Ishikawa (cell line): ENCODE measurements around the gene CLSTN2.

ENCODE experiments used
- CREB1 ChIP-seq: IDR thresholded peaks from 2 replicates; pipeline ENCODE4 v1.6.1; 2012; ENCODE audit warnings: low read depth
- EGR1 ChIP-seq: IDR thresholded peaks from 2 replicates; pipeline ENCODE4 v1.6.1; 2012
- EP300 ChIP-seq: IDR thresholded peaks from 2 replicates; pipeline ENCODE4 v1.6.1; 2012; ENCODE audit warnings: borderline replicate concordance
- FOXM1 ChIP-seq: IDR thresholded peaks from 2 replicates; pipeline ENCODE4 v1.6.1; 2012; ENCODE audit warnings: low read depth, borderline replicate concordance
- NFIC ChIP-seq: IDR thresholded peaks from 2 replicates; pipeline ENCODE4 v1.6.1; 2012
- RAD21 ChIP-seq: IDR thresholded peaks from 2 replicates; pipeline ENCODE4 v1.6.1; 2012; ENCODE audit warnings: low read depth
- TAF1 ChIP-seq: IDR thresholded peaks from 2 replicates; pipeline ENCODE4 v1.6.1; 2012; ENCODE audit warnings: low read depth, mild to moderate bottlenecking
- TCF12 ChIP-seq: IDR thresholded peaks from 2 replicates; pipeline ENCODE4 v1.6.1; 2012; ENCODE audit warnings: low read depth
- TEAD4 ChIP-seq: IDR thresholded peaks from 2 replicates; pipeline ENCODE4 v1.6.1; 2012
- YY1 ChIP-seq: IDR thresholded peaks from 2 replicates; pipeline ENCODE4 v1.6.1; 2012; ENCODE audit warnings: low read depth
- ZBTB7A ChIP-seq: IDR thresholded peaks from 2 replicates; pipeline ENCODE4 v1.6.1; 2012; ENCODE audit warnings: low read depth
- TF ChIP-seq, protein P1 (sequence below): IDR thresholded peaks from 2 replicates; pipeline ENCODE4 v1.6.1; 2012
- TF ChIP-seq, protein P2 (sequence below): IDR thresholded peaks from 2 replicates; pipeline ENCODE4 v1.6.1; 2012; ENCODE audit warnings: low read depth, mild to moderate bottlenecking
- TF ChIP-seq, protein P3 (sequence below): IDR thresholded peaks from 2 replicates; pipeline ENCODE4 v1.6.1; 2012

The CLSTN2 gene

DNA sequence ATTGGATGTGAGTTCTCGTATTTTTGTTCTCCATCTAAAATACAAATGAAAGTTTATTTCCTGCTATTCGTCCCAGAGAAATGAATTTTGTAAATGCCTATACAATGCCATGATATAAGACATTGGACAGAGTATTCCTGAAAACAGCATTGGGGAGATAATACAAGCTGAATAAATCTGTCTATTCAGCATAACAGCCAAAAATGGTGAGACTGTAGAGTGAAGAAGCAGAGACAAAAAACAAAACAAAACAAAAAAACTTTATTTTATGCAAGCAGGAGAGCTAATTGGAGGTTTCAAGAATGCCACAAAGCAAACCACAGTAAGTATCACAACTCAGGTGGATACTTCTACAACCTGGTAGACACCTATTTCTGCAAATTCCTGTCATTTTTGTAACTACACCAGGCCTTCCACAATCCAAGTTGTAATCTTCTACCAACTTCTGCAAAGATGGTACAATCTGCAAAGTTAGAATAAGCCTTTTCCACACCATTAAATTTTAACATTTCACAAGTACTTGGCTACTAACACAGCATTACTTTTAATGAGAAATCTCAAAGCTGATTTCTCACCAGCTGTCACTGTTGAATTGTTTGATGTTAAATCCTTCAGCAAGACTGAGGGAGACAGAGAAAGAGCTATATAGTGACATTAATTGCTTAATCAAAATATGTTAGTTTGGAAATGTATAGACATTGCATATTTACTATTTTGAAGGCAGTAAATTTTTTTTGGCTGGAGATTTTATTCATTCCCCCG is 163.1 kb downstream of the CLSTN2 start:
- TF ChIP-seq TAF1 (no peak), EP300 (no peak), YY1 (no peak), RAD21 (no peak), FOXM1 (no peak), EGR1 (no peak), TCF12 (no peak), NFIC (no peak)
- TF ChIP-seq, protein P1, sequence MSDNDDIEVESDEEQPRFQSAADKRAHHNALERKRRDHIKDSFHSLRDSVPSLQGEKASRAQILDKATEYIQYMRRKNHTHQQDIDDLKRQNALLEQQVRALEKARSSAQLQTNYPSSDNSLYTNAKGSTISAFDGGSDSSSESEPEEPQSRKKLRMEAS: no peak
- TF ChIP-seq, protein P2, sequence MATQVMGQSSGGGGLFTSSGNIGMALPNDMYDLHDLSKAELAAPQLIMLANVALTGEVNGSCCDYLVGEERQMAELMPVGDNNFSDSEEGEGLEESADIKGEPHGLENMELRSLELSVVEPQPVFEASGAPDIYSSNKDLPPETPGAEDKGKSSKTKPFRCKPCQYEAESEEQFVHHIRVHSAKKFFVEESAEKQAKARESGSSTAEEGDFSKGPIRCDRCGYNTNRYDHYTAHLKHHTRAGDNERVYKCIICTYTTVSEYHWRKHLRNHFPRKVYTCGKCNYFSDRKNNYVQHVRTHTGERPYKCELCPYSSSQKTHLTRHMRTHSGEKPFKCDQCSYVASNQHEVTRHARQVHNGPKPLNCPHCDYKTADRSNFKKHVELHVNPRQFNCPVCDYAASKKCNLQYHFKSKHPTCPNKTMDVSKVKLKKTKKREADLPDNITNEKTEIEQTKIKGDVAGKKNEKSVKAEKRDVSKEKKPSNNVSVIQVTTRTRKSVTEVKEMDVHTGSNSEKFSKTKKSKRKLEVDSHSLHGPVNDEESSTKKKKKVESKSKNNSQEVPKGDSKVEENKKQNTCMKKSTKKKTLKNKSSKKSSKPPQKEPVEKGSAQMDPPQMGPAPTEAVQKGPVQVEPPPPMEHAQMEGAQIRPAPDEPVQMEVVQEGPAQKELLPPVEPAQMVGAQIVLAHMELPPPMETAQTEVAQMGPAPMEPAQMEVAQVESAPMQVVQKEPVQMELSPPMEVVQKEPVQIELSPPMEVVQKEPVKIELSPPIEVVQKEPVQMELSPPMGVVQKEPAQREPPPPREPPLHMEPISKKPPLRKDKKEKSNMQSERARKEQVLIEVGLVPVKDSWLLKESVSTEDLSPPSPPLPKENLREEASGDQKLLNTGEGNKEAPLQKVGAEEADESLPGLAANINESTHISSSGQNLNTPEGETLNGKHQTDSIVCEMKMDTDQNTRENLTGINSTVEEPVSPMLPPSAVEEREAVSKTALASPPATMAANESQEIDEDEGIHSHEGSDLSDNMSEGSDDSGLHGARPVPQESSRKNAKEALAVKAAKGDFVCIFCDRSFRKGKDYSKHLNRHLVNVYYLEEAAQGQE: no peak

DNA sequence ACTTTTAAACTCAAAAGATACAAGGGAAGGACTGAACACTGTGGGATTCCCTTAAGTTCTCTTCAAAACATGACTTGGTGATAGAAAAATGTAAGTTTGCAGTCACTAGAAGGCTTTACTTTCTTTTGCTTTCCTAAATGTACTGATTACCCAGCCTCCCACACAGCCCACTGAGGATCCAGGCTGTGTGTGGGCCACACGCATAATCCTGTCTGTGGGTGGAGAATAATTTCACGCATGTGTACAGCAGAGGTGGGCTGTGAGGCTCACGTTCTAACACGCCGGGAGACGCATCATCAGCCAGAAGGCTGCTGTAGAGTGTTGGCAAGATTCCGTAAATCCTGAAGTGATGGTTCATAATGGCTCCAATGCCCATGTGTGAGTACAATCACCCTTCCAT is 165.5 kb downstream of the CLSTN2 start:
- TF ChIP-seq TAF1 (no peak), EGR1 (no peak), ZBTB7A (no peak), NFIC (no peak), YY1 (no peak)
- TF ChIP-seq, protein P3, sequence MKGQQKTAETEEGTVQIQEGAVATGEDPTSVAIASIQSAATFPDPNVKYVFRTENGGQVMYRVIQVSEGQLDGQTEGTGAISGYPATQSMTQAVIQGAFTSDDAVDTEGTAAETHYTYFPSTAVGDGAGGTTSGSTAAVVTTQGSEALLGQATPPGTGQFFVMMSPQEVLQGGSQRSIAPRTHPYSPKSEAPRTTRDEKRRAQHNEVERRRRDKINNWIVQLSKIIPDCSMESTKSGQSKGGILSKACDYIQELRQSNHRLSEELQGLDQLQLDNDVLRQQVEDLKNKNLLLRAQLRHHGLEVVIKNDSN: no peak

DNA sequence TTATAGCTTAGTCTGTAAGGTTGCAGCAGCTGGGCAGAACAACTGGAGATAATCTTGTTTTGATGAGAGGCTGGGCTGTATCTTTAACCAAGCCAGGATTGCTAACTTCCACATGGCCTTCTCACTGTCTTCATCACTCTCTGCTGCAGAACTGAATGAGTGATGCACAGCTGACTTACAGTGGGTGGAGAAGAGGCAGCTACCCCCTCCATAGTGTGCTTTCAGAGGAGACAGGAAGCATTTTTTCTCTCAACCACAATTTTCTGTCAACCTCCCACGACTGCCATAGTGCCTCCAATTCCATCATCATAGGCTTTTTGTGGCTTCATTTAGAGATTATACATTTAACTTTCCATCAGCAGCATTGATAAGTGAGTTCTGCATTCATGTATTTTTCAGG is 168.2 kb downstream of the CLSTN2 start:
- TF ChIP-seq CREB1 (no peak), YY1 (no peak), EP300 (no peak), TCF12 (no peak), FOXM1 (no peak), RAD21 (no peak), TAF1 (no peak), TEAD4 (no peak)
- TF ChIP-seq, protein P2: no peak
- TF ChIP-seq, protein P1: no peak
- TF ChIP-seq, protein P3: no peak

DNA sequence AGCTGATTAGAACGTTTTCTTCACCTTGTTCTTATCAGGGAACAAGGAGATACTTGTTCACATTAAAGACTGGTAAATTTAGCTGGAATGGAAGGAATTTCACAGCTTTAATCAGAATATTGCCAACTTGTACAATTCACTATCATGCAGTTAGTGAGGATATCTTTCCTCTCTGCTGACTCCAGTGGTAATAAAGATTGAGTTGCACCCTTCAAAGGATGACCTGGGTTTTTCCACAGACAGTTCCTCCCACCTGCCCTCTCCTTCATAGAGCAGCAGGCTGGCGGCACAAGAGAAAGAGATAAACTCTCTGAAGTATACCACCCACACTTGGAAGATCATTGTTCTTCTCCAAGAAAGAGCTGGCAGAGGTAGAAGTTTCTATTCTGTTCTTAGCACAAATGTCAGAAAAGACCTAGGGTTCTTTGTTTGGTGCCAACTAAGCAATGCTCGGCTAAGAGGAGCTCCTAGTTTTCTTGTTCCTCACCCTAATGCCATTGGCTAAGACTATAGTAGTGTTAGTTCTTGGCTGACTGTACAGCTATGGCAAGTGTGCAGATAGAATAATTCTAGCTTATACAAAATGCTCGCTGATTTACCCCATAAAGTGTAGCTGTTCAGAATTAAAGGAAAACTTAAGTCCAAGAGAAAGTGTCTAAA is 169.1 kb downstream of the CLSTN2 start:
- TF ChIP-seq EP300 (no peak), TCF12 (no peak), TEAD4 (no peak)
- TF ChIP-seq, protein P2: no peak
